Activated T-cell treated with anti-CD3 and anti-CD28 coated beads, Interleukin-2, amount 50 U/mL, for 24 hours (primary cell): Measurements from ENCODE around the gene ANP32A.
A peak's percentile ranks its signal among the peaks of the same experiment; 100 is the strongest.

Experiments
- DNase-seq: peaks from one replicate; pipeline ENCODE4 v3.0.0-alpha.2; 2020
- H3K27ac Mint-ChIP-seq: 2 replicates; pipeline ENCODE4 v1.8.0; 2020; ENCODE audit warnings: mild to moderate bottlenecking, mixed read lengths
- H3K27me3 Mint-ChIP-seq: 2 replicates; pipeline ENCODE4 v1.8.0; 2020; ENCODE audit warnings: mixed read lengths
- H3K36me3 Mint-ChIP-seq: 2 replicates; pipeline ENCODE4 v1.8.0; 2020; ENCODE audit warnings: low read depth, mixed read lengths
- H3K4me1 Mint-ChIP-seq: 2 replicates; pipeline ENCODE4 v1.8.0; 2020; ENCODE audit warnings: low read depth, mixed read lengths
- H3K4me3 Mint-ChIP-seq: 2 replicates; pipeline ENCODE4 v1.8.0; 2020; ENCODE audit warnings: mild to moderate bottlenecking, moderate library complexity, mixed read lengths
- H3K9me3 Mint-ChIP-seq: 2 replicates; pipeline ENCODE4 v1.8.0; 2020; ENCODE audit warnings: mixed read lengths

The ANP32A gene

GRCh38 chr15:68797191-68797590 is 23.5 kb downstream of the ANP32A start:
- Mint-ChIP-seq H3K27me3 (no peaks in the 10 kb centered on the region), H3K27ac (peak overlapping the region; percentile 85), H3K4me3 (peak overlapping the region; percentile 23), H3K4me1 (peaks cover 97% of the 10 kb centered on the region), H3K9me3 (no peaks in the 10 kb centered on the region), H3K36me3 (peaks cover 80% of the 10 kb centered on the region)
- DNase-seq, result no peak

GRCh38 chr15:68796576-68796975 is 24.1 kb downstream of the ANP32A start:
- Mint-ChIP-seq H3K4me1 (peaks cover 97% of the 10 kb centered on the region), H3K27ac (peak overlapping the region; percentile 85), H3K36me3 (peaks cover 79% of the 10 kb centered on the region), H3K4me3 (no peak overlapping the region), H3K27me3 (no peaks in the 10 kb centered on the region), H3K9me3 (no peaks in the 10 kb centered on the region)
- no peak for DNase-seq

- peaks cover 80% of the 10 kb centered on the region for H3K36me3 Mint-ChIP-seq
- H3K4me3 Mint-ChIP-seq, result peak overlapping the region; percentile 42
- H3K4me1 Mint-ChIP-seq, result peaks cover 99% of the 10 kb centered on the region
- H3K27ac Mint-ChIP-seq, result peak overlapping the region; percentile 80
- no peaks in the 10 kb centered on the region for H3K27me3 Mint-ChIP-seq
- DNase-seq, result peak; percentile 68
- H3K9me3 Mint-ChIP-seq, result no peaks in the 10 kb centered on the region
Measured at GRCh38 chr15:68795298-68795848, 25.3 kb downstream of the ANP32A start.

GRCh38 chr15:68794863-68795262 is 25.8 kb downstream of the ANP32A start:
- peaks cover 81% of the 10 kb centered on the region for H3K36me3 Mint-ChIP-seq
- no peak for DNase-seq
- no peaks in the 10 kb centered on the region for H3K9me3 Mint-ChIP-seq
- peak overlapping the region; percentile 80 for H3K27ac Mint-ChIP-seq
- H3K27me3 Mint-ChIP-seq, result no peaks in the 10 kb centered on the region
- peak overlapping the region; percentile 42 for H3K4me3 Mint-ChIP-seq
- H3K4me1 Mint-ChIP-seq, result peaks cover 100% of the 10 kb centered on the region

- no peaks in the 10 kb centered on the region for H3K27me3 Mint-ChIP-seq
- H3K36me3 Mint-ChIP-seq, result peaks cover 81% of the 10 kb centered on the region
- no peak for DNase-seq
- H3K4me3 Mint-ChIP-seq, result no peak overlapping the region
- H3K4me1 Mint-ChIP-seq, result peaks cover 100% of the 10 kb centered on the region
- no peaks in the 10 kb centered on the region for H3K9me3 Mint-ChIP-seq
- peak overlapping the region; percentile 61 for H3K27ac Mint-ChIP-seq
Measured at GRCh38 chr15:68794307-68794706, 26.4 kb downstream of the ANP32A start.

GRCh38 chr15:68793776-68794175 is 26.9 kb downstream of the ANP32A start:
- no peak for DNase-seq
- peaks cover 81% of the 10 kb centered on the region for H3K36me3 Mint-ChIP-seq
- no peaks in the 10 kb centered on the region for H3K27me3 Mint-ChIP-seq
- H3K27ac Mint-ChIP-seq, result no peak overlapping the region
- no peak overlapping the region for H3K4me3 Mint-ChIP-seq
- peaks cover 99% of the 10 kb centered on the region for H3K4me1 Mint-ChIP-seq
- H3K9me3 Mint-ChIP-seq, result no peaks in the 10 kb centered on the region

- H3K4me1 Mint-ChIP-seq, result peaks cover 98% of the 10 kb centered on the region
- DNase-seq, result no peak
- H3K36me3 Mint-ChIP-seq, result peaks cover 80% of the 10 kb centered on the region
- no peaks in the 10 kb centered on the region for H3K9me3 Mint-ChIP-seq
- no peaks in the 10 kb centered on the region for H3K27me3 Mint-ChIP-seq
- no peak overlapping the region for H3K4me3 Mint-ChIP-seq
- H3K27ac Mint-ChIP-seq, result peak overlapping the region; percentile 88
Measured at GRCh38 chr15:68792901-68793766, 27.6 kb downstream of the ANP32A start.

- H3K27me3 Mint-ChIP-seq, result no peaks in the 10 kb centered on the region
- H3K4me1 Mint-ChIP-seq, result peaks cover 92% of the 10 kb centered on the region
- H3K27ac Mint-ChIP-seq, result peak overlapping the region; percentile 88
- peak overlapping the region; percentile 35 for H3K4me3 Mint-ChIP-seq
- DNase-seq, result peak; percentile 63
- peaks cover 83% of the 10 kb centered on the region for H3K36me3 Mint-ChIP-seq
- no peaks in the 10 kb centered on the region for H3K9me3 Mint-ChIP-seq
Measured at GRCh38 chr15:68791431-68792283, 29.0 kb downstream of the ANP32A start.

- peaks cover 86% of the 10 kb centered on the region for H3K4me1 Mint-ChIP-seq
- no peaks in the 10 kb centered on the region for H3K9me3 Mint-ChIP-seq
- DNase-seq, result no peak
- peaks cover 84% of the 10 kb centered on the region for H3K36me3 Mint-ChIP-seq
- H3K27ac Mint-ChIP-seq, result peak overlapping the region; percentile 88
- no peaks in the 10 kb centered on the region for H3K27me3 Mint-ChIP-seq
- peak overlapping the region; percentile 35 for H3K4me3 Mint-ChIP-seq
Measured at GRCh38 chr15:68790910-68791309, 29.8 kb downstream of the ANP32A start.

- DNase-seq, result no peak
- peaks cover 85% of the 10 kb centered on the region for H3K36me3 Mint-ChIP-seq
- no peak overlapping the region for H3K4me3 Mint-ChIP-seq
- peaks cover 85% of the 10 kb centered on the region for H3K4me1 Mint-ChIP-seq
- H3K9me3 Mint-ChIP-seq, result no peaks in the 10 kb centered on the region
- peak overlapping the region; percentile 88 for H3K27ac Mint-ChIP-seq
- no peaks in the 10 kb centered on the region for H3K27me3 Mint-ChIP-seq
Measured at GRCh38 chr15:68790242-68790575, 30.5 kb downstream of the ANP32A start.

GRCh38 chr15:68789534-68790241 is 31.0 kb downstream of the ANP32A start:
- DNase-seq, result no peak
- H3K27ac Mint-ChIP-seq, result peak overlapping the region; percentile 73
- H3K9me3 Mint-ChIP-seq, result no peaks in the 10 kb centered on the region
- peaks cover 85% of the 10 kb centered on the region for H3K4me1 Mint-ChIP-seq
- no peaks in the 10 kb centered on the region for H3K27me3 Mint-ChIP-seq
- no peak overlapping the region for H3K4me3 Mint-ChIP-seq
- peaks cover 85% of the 10 kb centered on the region for H3K36me3 Mint-ChIP-seq

GRCh38 chr15:68789091-68789490 is 31.6 kb downstream of the ANP32A start:
- Mint-ChIP-seq H3K36me3 (peaks cover 85% of the 10 kb centered on the region), H3K4me3 (no peak overlapping the region), H3K9me3 (no peaks in the 10 kb centered on the region), H3K27me3 (no peaks in the 10 kb centered on the region), H3K4me1 (peaks cover 83% of the 10 kb centered on the region), H3K27ac (peak overlapping the region; percentile 73)
- DNase-seq, result peak; percentile 27

GRCh38 chr15:68788264-68788624 is 32.5 kb downstream of the ANP32A start:
- peak; percentile 11 for DNase-seq
- Mint-ChIP-seq H3K27me3 (no peaks in the 10 kb centered on the region), H3K27ac (peak overlapping the region; percentile 76), H3K4me1 (peaks cover 83% of the 10 kb centered on the region), H3K9me3 (no peaks in the 10 kb centered on the region), H3K36me3 (peaks cover 90% of the 10 kb centered on the region), H3K4me3 (no peak overlapping the region)

GRCh38 chr15:68787609-68788263 is 33.0 kb downstream of the ANP32A start:
- Mint-ChIP-seq H3K4me1 (peaks cover 83% of the 10 kb centered on the region), H3K27me3 (no peaks in the 10 kb centered on the region), H3K4me3 (no peak overlapping the region), H3K27ac (peak overlapping the region; percentile 76), H3K9me3 (no peaks in the 10 kb centered on the region), H3K36me3 (peaks cover 90% of the 10 kb centered on the region)
- peak; percentile 24 for DNase-seq
